Osteocyte (in vitro differentiated cells): ENCODE results near the gene SLIT1. TPM values are rescaled to one million over a fixed set of nuclear protein-coding genes. Genes with fewer than 3 reads are reported as not detected.
A peak's percentile ranks its signal among the peaks of the same experiment; 100 is the strongest.

Experiments
- DNase-seq: peaks from one replicate; pipeline ENCODE4 v3.0.0; 2021; ENCODE audit warnings: mixed read lengths; ENCODE audit not compliant: unreplicated experiment; ENCODE audit errors: extremely low spot score
- H3K27ac Mint-ChIP-seq: one replicate; pipeline ENCODE4 v1.8.0; 2021; ENCODE audit warnings: mild to moderate bottlenecking, mixed read lengths; ENCODE audit not compliant: unreplicated experiment
- H3K27me3 Mint-ChIP-seq: one replicate; pipeline ENCODE4 v1.8.0; 2021; ENCODE audit warnings: mixed read lengths; ENCODE audit not compliant: unreplicated experiment
- H3K36me3 Mint-ChIP-seq: one replicate; pipeline ENCODE4 v1.8.0; 2021; ENCODE audit warnings: mixed read lengths; ENCODE audit not compliant: unreplicated experiment
- H3K4me1 Mint-ChIP-seq: one replicate; pipeline ENCODE4 v1.8.0; 2021; ENCODE audit warnings: mixed read lengths; ENCODE audit not compliant: unreplicated experiment
- H3K4me3 Mint-ChIP-seq: one replicate; pipeline ENCODE4 v1.8.0; 2021; ENCODE audit warnings: mild to moderate bottlenecking, moderate library complexity, mixed read lengths; ENCODE audit not compliant: unreplicated experiment
- H3K9me3 Mint-ChIP-seq: one replicate; pipeline ENCODE4 v1.8.0; 2021; ENCODE audit warnings: mixed read lengths; ENCODE audit not compliant: unreplicated experiment
- total RNA-seq: library from RNA; stranded (reverse); gene quantifications from 2 replicates; pipeline ENCODE4 v1.2.1, GENCODE V29; 2021
- TF ChIP-seq, protein P1 (sequence below): fragments of 200-600 bp; sonication (generic); IDR thresholded peaks from 2 replicates; pipeline ENCODE4 v1.5.0; 2021; ENCODE audit warnings: antibody characterized with exemption, mild to moderate bottlenecking, moderate library complexity

The SLIT1 gene
- total RNA-seq, 1 donor from 2014 or later = not detected

DNA sequence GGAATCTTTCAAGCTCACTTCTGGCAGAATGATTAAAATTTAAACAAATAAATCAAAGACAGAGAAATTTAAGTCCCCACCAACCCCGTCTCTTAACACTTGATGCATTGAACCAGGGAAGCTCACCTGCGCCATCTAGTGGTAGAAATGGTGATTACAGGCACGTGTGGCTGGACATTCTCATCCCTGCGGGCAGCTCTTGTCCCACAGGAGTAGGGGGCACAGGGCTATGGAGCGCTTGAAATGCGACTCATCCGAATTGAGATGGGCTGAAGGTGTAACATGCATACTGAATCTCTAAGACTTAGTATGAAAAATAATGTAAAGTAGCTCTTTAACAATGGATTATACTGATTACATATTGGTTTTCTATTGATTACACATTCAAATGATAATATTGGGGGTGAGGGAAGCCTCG is 24.8 kb upstream of the SLIT1 start:
- peak; percentile 91 for DNase-seq
- TF ChIP-seq, protein P1, sequence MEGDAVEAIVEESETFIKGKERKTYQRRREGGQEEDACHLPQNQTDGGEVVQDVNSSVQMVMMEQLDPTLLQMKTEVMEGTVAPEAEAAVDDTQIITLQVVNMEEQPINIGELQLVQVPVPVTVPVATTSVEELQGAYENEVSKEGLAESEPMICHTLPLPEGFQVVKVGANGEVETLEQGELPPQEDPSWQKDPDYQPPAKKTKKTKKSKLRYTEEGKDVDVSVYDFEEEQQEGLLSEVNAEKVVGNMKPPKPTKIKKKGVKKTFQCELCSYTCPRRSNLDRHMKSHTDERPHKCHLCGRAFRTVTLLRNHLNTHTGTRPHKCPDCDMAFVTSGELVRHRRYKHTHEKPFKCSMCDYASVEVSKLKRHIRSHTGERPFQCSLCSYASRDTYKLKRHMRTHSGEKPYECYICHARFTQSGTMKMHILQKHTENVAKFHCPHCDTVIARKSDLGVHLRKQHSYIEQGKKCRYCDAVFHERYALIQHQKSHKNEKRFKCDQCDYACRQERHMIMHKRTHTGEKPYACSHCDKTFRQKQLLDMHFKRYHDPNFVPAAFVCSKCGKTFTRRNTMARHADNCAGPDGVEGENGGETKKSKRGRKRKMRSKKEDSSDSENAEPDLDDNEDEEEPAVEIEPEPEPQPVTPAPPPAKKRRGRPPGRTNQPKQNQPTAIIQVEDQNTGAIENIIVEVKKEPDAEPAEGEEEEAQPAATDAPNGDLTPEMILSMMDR = peak; percentile 98
- Mint-ChIP-seq H3K27me3 (peaks cover 9% of the 10 kb centered on the region), H3K36me3 (no peaks in the 10 kb centered on the region), H3K27ac (no peak overlapping the region), H3K4me1 (no peaks in the 10 kb centered on the region), H3K9me3 (no peaks in the 10 kb centered on the region), H3K4me3 (no peak overlapping the region)

DNA sequence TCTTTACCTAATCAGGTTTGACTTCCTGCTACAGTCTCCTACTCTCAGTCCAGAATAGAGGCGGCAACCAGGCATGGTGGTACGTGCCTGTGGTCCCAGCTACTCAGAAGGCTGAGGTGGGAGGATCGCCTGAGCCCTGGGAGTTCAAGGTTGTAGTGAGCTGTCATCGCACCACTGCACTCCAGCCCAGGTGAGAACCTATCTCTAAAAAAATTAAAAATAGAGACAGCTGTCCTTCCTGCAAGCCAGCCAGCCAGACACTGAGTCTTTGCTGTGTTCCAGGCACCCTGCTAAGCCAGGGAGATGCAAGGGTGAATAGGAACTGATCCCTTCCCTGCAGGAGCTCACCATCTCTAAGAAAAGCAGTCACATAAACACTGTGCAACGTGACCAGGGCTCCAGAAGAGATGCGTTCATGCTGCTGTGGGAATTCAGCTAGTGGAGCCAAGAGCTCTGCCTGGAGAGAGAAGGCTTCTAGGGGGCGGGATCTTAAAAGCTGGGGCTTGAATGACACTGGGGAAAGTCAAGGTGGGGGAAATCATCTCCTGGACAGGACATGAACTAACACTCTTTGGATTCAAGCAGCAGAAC is 22.1 kb upstream of the SLIT1 start:
- H3K9me3 Mint-ChIP-seq = no peaks in the 10 kb centered on the region
- DNase-seq = peak; percentile 63
- peaks cover 18% of the 10 kb centered on the region for H3K27me3 Mint-ChIP-seq
- no peaks in the 10 kb centered on the region for H3K4me1 Mint-ChIP-seq
- no peaks in the 10 kb centered on the region for H3K36me3 Mint-ChIP-seq
- H3K27ac Mint-ChIP-seq = no peak overlapping the region
- TF ChIP-seq, protein P1 = no peak
- H3K4me3 Mint-ChIP-seq = no peak overlapping the region

DNA sequence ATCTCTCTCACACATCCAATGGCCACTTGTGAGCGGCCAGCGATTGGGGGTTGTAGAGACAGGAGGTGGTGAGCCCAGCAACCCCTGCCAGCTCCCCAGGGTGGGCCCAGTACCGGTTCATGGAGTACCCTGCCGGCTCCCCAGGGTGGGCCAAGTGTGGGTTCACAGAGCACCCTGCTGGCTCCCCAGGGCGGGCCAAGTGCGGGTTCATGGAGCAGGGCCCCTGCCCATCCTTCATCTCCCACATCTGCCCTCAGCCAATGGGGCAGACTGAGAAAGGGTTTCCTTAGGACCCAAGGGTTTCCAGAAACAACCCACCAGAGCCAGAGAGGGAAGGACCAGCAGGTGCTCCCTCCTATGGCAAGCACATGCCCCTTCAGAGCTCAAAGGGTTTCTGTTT is 21.4 kb upstream of the SLIT1 start:
- TF ChIP-seq, protein P1 = no peak
- no peak overlapping the region for H3K4me3 Mint-ChIP-seq

GRCh38 chr10:97204826-97205679 is 19.3 kb upstream of the SLIT1 start:
- H3K27me3 Mint-ChIP-seq = peaks cover 27% of the 10 kb centered on the region
- TF ChIP-seq, protein P1 = no peak

More for the DNA sequence above, 21.4 kb upstream of the SLIT1 start:
- Mint-ChIP-seq H3K27ac (no peak overlapping the region), H3K27me3 (peaks cover 21% of the 10 kb centered on the region), H3K4me1 (no peaks in the 10 kb centered on the region), H3K36me3 (no peaks in the 10 kb centered on the region), H3K9me3 (no peaks in the 10 kb centered on the region)
- peak; percentile 76 for DNase-seq

DNA sequence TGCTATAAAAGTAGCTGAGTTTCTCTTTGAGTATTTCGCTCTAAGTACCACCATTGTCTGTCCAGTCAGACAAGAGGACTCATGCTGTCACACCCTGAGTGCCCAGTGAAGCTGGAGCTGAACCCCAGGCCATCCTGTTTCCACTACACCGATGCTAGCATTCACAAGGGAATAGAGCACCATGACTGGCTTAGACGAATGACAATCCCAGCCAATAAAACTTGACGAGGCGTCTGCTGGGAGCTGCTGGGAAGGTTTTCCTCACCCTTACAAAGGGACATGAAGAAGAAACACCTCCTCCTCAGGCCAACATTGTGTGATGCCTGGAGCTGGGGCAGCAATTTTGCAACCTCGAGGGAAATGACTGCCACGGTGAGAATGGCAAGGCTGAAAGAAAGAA is 17.5 kb upstream of the SLIT1 start:
- H3K4me1 Mint-ChIP-seq = no peaks in the 10 kb centered on the region
- H3K27me3 Mint-ChIP-seq = peaks cover 33% of the 10 kb centered on the region
- TF ChIP-seq, protein P1 = no peak
- no peak overlapping the region for H3K4me3 Mint-ChIP-seq
- DNase-seq = no peak
- no peak overlapping the region for H3K27ac Mint-ChIP-seq
- no peaks in the 10 kb centered on the region for H3K9me3 Mint-ChIP-seq
- H3K36me3 Mint-ChIP-seq = no peaks in the 10 kb centered on the region

More at GRCh38 chr10:97204826-97205679, 19.3 kb upstream of the SLIT1 start:
- Mint-ChIP-seq H3K9me3 (no peaks in the 10 kb centered on the region), H3K27ac (no peak overlapping the region), H3K4me1 (no peaks in the 10 kb centered on the region), H3K4me3 (no peak overlapping the region), H3K36me3 (no peaks in the 10 kb centered on the region)
- DNase-seq = no peak
